ENCODE results near the gene APOD. TPM values are rescaled to one million over a fixed set of nuclear protein-coding genes. Genes with fewer than 3 reads are reported as not detected.

Gene APOD
- total RNA-seq, 1 donor = 1.4 TPM

DNA sequence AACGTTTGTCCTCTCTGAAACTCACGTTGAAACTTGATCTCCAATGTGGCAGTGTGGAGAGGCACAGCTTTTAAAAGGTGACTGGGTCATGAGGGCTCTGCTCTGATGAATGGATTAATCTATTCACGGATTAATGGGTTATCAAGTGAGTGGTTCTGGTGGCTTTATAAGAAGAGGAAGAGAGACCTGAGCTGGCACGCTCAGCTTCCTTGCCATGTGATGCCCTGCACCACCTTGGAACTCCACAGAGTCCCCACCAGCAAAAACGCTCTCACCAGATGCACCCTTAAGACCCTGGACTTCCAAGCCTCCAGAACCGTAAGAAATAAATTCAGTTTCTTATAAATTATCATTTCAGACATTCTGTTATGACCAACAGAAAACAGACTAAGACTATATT is 43.2 kb downstream of the APOD start:
- no peak overlapping the region for H3K4me3 ChIP-seq (ENCODE audit: insufficient read depth, low read length)
- no peak overlapping the region for H3K27ac ChIP-seq (ENCODE audit: low read depth, low read length)
- no peaks in the 10 kb centered on the region for H3K36me3 ChIP-seq (ENCODE audit: insufficient read depth, low read length)
- H3K4me1 ChIP-seq (ENCODE audit: insufficient read depth, low read length) = peaks cover 21% of the 10 kb centered on the region
- no peak overlapping the region for H3K4me2 ChIP-seq (ENCODE audit: insufficient read depth, low read length)
- H2AFZ ChIP-seq (ENCODE audit: low read length) = no peak overlapping the region
- H3K9me3 ChIP-seq (ENCODE audit: low read depth, low read length) = no peaks in the 10 kb centered on the region
- TF ChIP-seq, protein P1, sequence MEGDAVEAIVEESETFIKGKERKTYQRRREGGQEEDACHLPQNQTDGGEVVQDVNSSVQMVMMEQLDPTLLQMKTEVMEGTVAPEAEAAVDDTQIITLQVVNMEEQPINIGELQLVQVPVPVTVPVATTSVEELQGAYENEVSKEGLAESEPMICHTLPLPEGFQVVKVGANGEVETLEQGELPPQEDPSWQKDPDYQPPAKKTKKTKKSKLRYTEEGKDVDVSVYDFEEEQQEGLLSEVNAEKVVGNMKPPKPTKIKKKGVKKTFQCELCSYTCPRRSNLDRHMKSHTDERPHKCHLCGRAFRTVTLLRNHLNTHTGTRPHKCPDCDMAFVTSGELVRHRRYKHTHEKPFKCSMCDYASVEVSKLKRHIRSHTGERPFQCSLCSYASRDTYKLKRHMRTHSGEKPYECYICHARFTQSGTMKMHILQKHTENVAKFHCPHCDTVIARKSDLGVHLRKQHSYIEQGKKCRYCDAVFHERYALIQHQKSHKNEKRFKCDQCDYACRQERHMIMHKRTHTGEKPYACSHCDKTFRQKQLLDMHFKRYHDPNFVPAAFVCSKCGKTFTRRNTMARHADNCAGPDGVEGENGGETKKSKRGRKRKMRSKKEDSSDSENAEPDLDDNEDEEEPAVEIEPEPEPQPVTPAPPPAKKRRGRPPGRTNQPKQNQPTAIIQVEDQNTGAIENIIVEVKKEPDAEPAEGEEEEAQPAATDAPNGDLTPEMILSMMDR (IDR thresholded peaks at IDR 0.05; ENCODE audit: extremely low read depth, low read depth, low read length) = no peak
- H4K20me1 ChIP-seq (ENCODE audit: insufficient read depth, low read length) = peaks cover 49% of the 10 kb centered on the region
- peaks cover 64% of the 10 kb centered on the region for H3K79me2 ChIP-seq (ENCODE audit: insufficient read depth, low read length)
- no peaks in the 10 kb centered on the region for H3K27me3 ChIP-seq (ENCODE audit: insufficient read depth, low read length)
- DNase-seq (ENCODE audit: insufficient read length, low spot score, missing footprints) = no peak

DNA sequence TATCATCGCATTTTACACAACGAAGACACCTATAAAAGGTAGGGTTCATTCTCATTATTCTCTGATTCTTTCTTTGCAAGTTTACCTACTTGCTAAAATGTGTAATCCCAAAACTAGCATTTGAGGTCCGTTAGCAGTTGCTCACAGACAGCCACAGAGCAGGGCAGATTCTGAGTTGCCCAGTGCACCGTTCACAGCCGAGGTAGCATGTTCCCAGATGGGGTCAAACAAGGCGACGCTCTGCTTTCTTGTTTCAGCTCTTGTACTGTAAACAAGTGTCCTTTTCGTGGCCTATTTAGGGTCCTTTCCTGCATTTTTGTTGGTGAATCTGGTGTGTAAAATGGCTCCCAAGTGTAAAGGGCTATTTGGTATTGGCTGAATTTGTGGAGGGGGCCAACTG is 43.7 kb downstream of the APOD start:
- no peak overlapping the region for H3K4me3 ChIP-seq (ENCODE audit: insufficient read depth, low read length)
- H3K36me3 ChIP-seq (ENCODE audit: insufficient read depth, low read length) = no peaks in the 10 kb centered on the region
- H3K79me2 ChIP-seq (ENCODE audit: insufficient read depth, low read length) = peaks cover 69% of the 10 kb centered on the region
- no peaks in the 10 kb centered on the region for H3K9me3 ChIP-seq (ENCODE audit: low read depth, low read length)
- H3K27ac ChIP-seq (ENCODE audit: low read depth, low read length) = no peak overlapping the region
- H3K4me2 ChIP-seq (ENCODE audit: insufficient read depth, low read length) = no peak overlapping the region
- peaks cover 21% of the 10 kb centered on the region for H3K4me1 ChIP-seq (ENCODE audit: insufficient read depth, low read length)
- H2AFZ ChIP-seq (ENCODE audit: low read length) = no peak overlapping the region
- TF ChIP-seq, protein P1 (IDR thresholded peaks at IDR 0.05; ENCODE audit: extremely low read depth, low read depth, low read length) = no peak
- H3K27me3 ChIP-seq (ENCODE audit: insufficient read depth, low read length) = no peaks in the 10 kb centered on the region
- no peak for DNase-seq (ENCODE audit: insufficient read length, low spot score, missing footprints)
- peaks cover 54% of the 10 kb centered on the region for H4K20me1 ChIP-seq (ENCODE audit: insufficient read depth, low read length)

- H3K4me2 ChIP-seq (ENCODE audit: insufficient read depth, low read length) = no peak overlapping the region
- no peak for DNase-seq (ENCODE audit: insufficient read length, low spot score, missing footprints)
- H3K4me1 ChIP-seq (ENCODE audit: insufficient read depth, low read length) = peaks cover 18% of the 10 kb centered on the region
- H3K4me3 ChIP-seq (ENCODE audit: insufficient read depth, low read length) = no peak overlapping the region
- no peaks in the 10 kb centered on the region for H3K36me3 ChIP-seq (ENCODE audit: insufficient read depth, low read length)
- no peak overlapping the region for H2AFZ ChIP-seq (ENCODE audit: low read length)
- peaks cover 59% of the 10 kb centered on the region for H4K20me1 ChIP-seq (ENCODE audit: insufficient read depth, low read length)
- H3K27ac ChIP-seq (ENCODE audit: low read depth, low read length) = no peak overlapping the region
- H3K9me3 ChIP-seq (ENCODE audit: low read depth, low read length) = no peaks in the 10 kb centered on the region
- TF ChIP-seq, protein P1 (IDR thresholded peaks at IDR 0.05; ENCODE audit: extremely low read depth, low read depth, low read length) = no peak
- peaks cover 74% of the 10 kb centered on the region for H3K79me2 ChIP-seq (ENCODE audit: insufficient read depth, low read length)
- H3K27me3 ChIP-seq (ENCODE audit: insufficient read depth, low read length) = no peaks in the 10 kb centered on the region
Observed at GRCh38 chr3:195539479-195539878, 44.3 kb downstream of the APOD start.

- no peaks in the 10 kb centered on the region for H3K36me3 ChIP-seq (ENCODE audit: insufficient read depth, low read length)
- H3K79me2 ChIP-seq (ENCODE audit: insufficient read depth, low read length) = peaks cover 87% of the 10 kb centered on the region
- TF ChIP-seq, protein P1 (IDR thresholded peaks at IDR 0.05; ENCODE audit: extremely low read depth, low read depth, low read length) = no peak
- H3K4me1 ChIP-seq (ENCODE audit: insufficient read depth, low read length) = peaks cover 9% of the 10 kb centered on the region
- H3K4me3 ChIP-seq (ENCODE audit: insufficient read depth, low read length) = no peak overlapping the region
- H2AFZ ChIP-seq (ENCODE audit: low read length) = no peak overlapping the region
- peaks cover 69% of the 10 kb centered on the region for H4K20me1 ChIP-seq (ENCODE audit: insufficient read depth, low read length)
- no peaks in the 10 kb centered on the region for H3K27me3 ChIP-seq (ENCODE audit: insufficient read depth, low read length)
- DNase-seq (ENCODE audit: insufficient read length, low spot score, missing footprints) = no peak
- no peaks in the 10 kb centered on the region for H3K9me3 ChIP-seq (ENCODE audit: low read depth, low read length)
- H3K27ac ChIP-seq (ENCODE audit: low read depth, low read length) = no peak overlapping the region
- H3K4me2 ChIP-seq (ENCODE audit: insufficient read depth, low read length) = no peak overlapping the region
Observed at GRCh38 chr3:195537995-195538394, 45.7 kb downstream of the APOD start.
